GM23338 (cell line): ENCODE results near the gene POMT2. TPM values are rescaled to one million over a fixed set of nuclear protein-coding genes. Genes with fewer than 3 reads are reported as not detected.

Experiments used
- ATAC-seq: fragments of 200-7000 bp; cut with Tn5 transposase; 3 replicates; pipeline ENCODE4 v1.9.1; 2020
- DNase-seq: peaks from one replicate; pipeline ENCODE4 v3.0.0-alpha.2; 2015; ENCODE audit warnings: low spot score
- H2AFZ ChIP-seq: fragments of 200-600 bp; sonication (generic); 2 replicates; pipeline ENCODE4 v1.8.0; 2016; ENCODE audit warnings: antibody characterized with exemption, mild to moderate bottlenecking, moderate library complexity
- H3F3A ChIP-seq: fragments of 200-600 bp; sonication (generic); replicated peaks from 2 replicates; pipeline ENCODE4 v1.8.0; 2017; ENCODE audit warnings: antibody characterized with exemption, mixed run types, low read depth
- H3K27ac ChIP-seq: fragments of 200-600 bp; sonication (generic); 2 replicates; pipeline ENCODE4 v1.6.1; 2016; ENCODE audit warnings: low read depth
- H3K27me3 ChIP-seq: fragments of 200-600 bp; sonication (generic); 2 replicates; pipeline ENCODE4 v1.8.0; 2016; ENCODE audit warnings: mild to moderate bottlenecking, mixed run types, moderate library complexity; ENCODE audit not compliant: insufficient read depth
- H3K36me3 ChIP-seq: fragments of 200-600 bp; sonication (generic); 2 replicates; pipeline ENCODE4 v1.8.0; 2016; ENCODE audit warnings: mild to moderate bottlenecking; ENCODE audit not compliant: insufficient read depth
- H3K4me1 ChIP-seq: fragments of 200-600 bp; sonication (generic); 2 replicates; pipeline ENCODE4 v1.8.0; 2016; ENCODE audit warnings: mild to moderate bottlenecking, moderate library complexity; ENCODE audit not compliant: insufficient read depth
- H3K4me2 ChIP-seq: fragments of 200-600 bp; sonication (generic); 2 replicates; pipeline ENCODE4 v1.7.1; 2017; ENCODE audit warnings: mixed run types
- H3K4me3 ChIP-seq: fragments of 200-600 bp; sonication (generic); 2 replicates; pipeline ENCODE4 v1.6.1; 2016; ENCODE audit warnings: mixed run types
- H3K79me2 ChIP-seq: fragments of 200-600 bp; sonication (generic); replicated peaks from 2 replicates; pipeline ENCODE4 v1.8.0; 2017; ENCODE audit warnings: mild to moderate bottlenecking; ENCODE audit not compliant: insufficient read depth
- H3K9me2 ChIP-seq: fragments of 200-600 bp; sonication (generic); 2 replicates; pipeline ENCODE4 v1.8.0; 2017; ENCODE audit not compliant: insufficient read depth
- H4K20me1 ChIP-seq: fragments of 200-600 bp; sonication (generic); replicated peaks from 2 replicates; pipeline ENCODE4 v1.8.0; 2017; ENCODE audit warnings: mild to moderate bottlenecking; ENCODE audit not compliant: insufficient read depth
- H3K27ac Mint-ChIP-seq: 2 replicates; pipeline ENCODE4 v1.8.0; 2020; ENCODE audit warnings: inconsistent platforms, mild to moderate bottlenecking, moderate library complexity, mixed read lengths
- H3K27me3 Mint-ChIP-seq: 3 replicates; pipeline ENCODE4 v1.8.0; 2022; ENCODE audit warnings: low read depth, mild to moderate bottlenecking, moderate library complexity, mixed read lengths, inconsistent platforms; ENCODE audit not compliant: insufficient read depth, poor library complexity
- H3K36me3 Mint-ChIP-seq: 3 replicates; pipeline ENCODE4 v1.8.0; 2021; ENCODE audit warnings: low read depth, mild to moderate bottlenecking, inconsistent platforms, moderate library complexity, mixed read lengths
- H3K4me1 Mint-ChIP-seq: 3 replicates; pipeline ENCODE4 v1.8.0; 2020; ENCODE audit warnings: mild to moderate bottlenecking, inconsistent platforms, mixed read lengths
- H3K4me3 Mint-ChIP-seq: 3 replicates; pipeline ENCODE4 v1.8.0; 2021; ENCODE audit warnings: moderate library complexity, mild to moderate bottlenecking, inconsistent platforms, mixed read lengths
- H3K9me3 Mint-ChIP-seq: 3 replicates; pipeline ENCODE4 v1.8.0; 2020; ENCODE audit warnings: moderate library complexity, mild to moderate bottlenecking, inconsistent platforms, mixed read lengths
- CREB1 ChIP-seq: fragments of 250-450 bp; sonication (Bioruptor Pico); IDR thresholded peaks from 2 replicates; pipeline ENCODE4 v1.5.0; 2020; ENCODE audit warnings: low read depth, mild to moderate bottlenecking, moderate library complexity
- CTCF ChIP-seq, 2 experiments: fragments of 200-600 bp in 1 of 2; sonication (generic) in 1 of 2; conservative IDR thresholded peaks; 2 replicates each; pipeline versions ENCODE4 v1.5.1 to v1.6.1; 2016 to 2017; ENCODE audit warnings: antibody characterized with exemption in 2 of 2, low read depth in 2 of 2, mild to moderate bottlenecking in 2 of 2, moderate library complexity in 1 of 2
- ETS1 ChIP-seq: IDR thresholded peaks from 2 replicates; pipeline ENCODE4 v1.6.1; 2016; ENCODE audit warnings: antibody characterized with exemption
- EZH2 ChIP-seq: fragments of 200-600 bp; sonication (generic); IDR thresholded peaks from one replicate; pipeline ENCODE4 v1.8.0; 2017; ENCODE audit warnings: antibody characterized with exemption, mild to moderate bottlenecking, low read depth; ENCODE audit not compliant: unreplicated experiment
- EZH2phosphoT487 ChIP-seq: fragments of 200-600 bp; sonication (generic); IDR thresholded peaks from one replicate; pipeline ENCODE4 v1.8.1; 2018; ENCODE audit warnings: antibody characterized with exemption; ENCODE audit not compliant: unreplicated experiment
- JUNB ChIP-seq: IDR thresholded peaks from one replicate; pipeline ENCODE4 v1.6.1; 2016; ENCODE audit warnings: antibody characterized with exemption; ENCODE audit not compliant: unreplicated experiment
- NANOG ChIP-seq: IDR thresholded peaks from 2 replicates; pipeline ENCODE4 v1.6.1; 2016; ENCODE audit warnings: antibody characterized with exemption, borderline replicate concordance
- POLR2AphosphoS5 ChIP-seq: IDR thresholded peaks from 2 replicates; pipeline ENCODE4 v1.6.1; 2016; ENCODE audit warnings: antibody characterized with exemption, low read depth
- REST ChIP-seq: IDR thresholded peaks from one replicate; pipeline ENCODE4 v1.6.1; 2018; ENCODE audit warnings: antibody characterized with exemption; ENCODE audit not compliant: unreplicated experiment
- STAT1 ChIP-seq: IDR thresholded peaks from one replicate; pipeline ENCODE4 v1.6.1; 2016; ENCODE audit warnings: antibody characterized with exemption; ENCODE audit not compliant: unreplicated experiment
- ZNF114 ChIP-seq: fragments of 250-450 bp; sonication (Bioruptor Pico); IDR thresholded peaks from 2 replicates; pipeline ENCODE4 v1.5.0; 2020; ENCODE audit warnings: mild to moderate bottlenecking, moderate library complexity
- ZNF331 ChIP-seq: fragments of 250-450 bp; sonication (Bioruptor Pico); IDR thresholded peaks from 2 replicates; pipeline ENCODE4 v1.5.0; 2020; ENCODE audit warnings: low read depth, mild to moderate bottlenecking, moderate library complexity
- ZNF462 ChIP-seq: fragments of 250-450 bp; sonication (Bioruptor Pico); IDR thresholded peaks from 2 replicates; pipeline ENCODE4 v1.5.0; 2020; ENCODE audit warnings: mild to moderate bottlenecking, moderate library complexity
- polyA plus RNA-seq: library from polyadenylated mRNA; unstranded; fragments of >200 nt; fragmentation: Nextera tagmentation; extraction: Ambion mirVana; gene quantifications from 2 replicates; pipeline ENCODE4 v1.2.1, GENCODE V29; 2016
- total RNA-seq: library from RNA; depleted of rRNA; stranded (reverse); fragments of >200 nt; shearing (Covaris generic); gene quantifications from 2 replicates; pipeline ENCODE4 v1.2.3, GENCODE V29; 2014

Gene POMT2
- total and polyA plus RNA-seq, 2 experiments from 2014 or later: 24.3 to 29.9 TPM

- H4K20me1 ChIP-seq: no peaks in the 10 kb centered on the region
- Mint-ChIP-seq H3K36me3 (no peaks in the 10 kb centered on the region; the same call in 1 of the 3 replicates), H3K27me3 (peaks cover 13% of the 10 kb centered on the region), H3K9me3 (no peaks in the 10 kb centered on the region), H3K4me1 (peaks cover 53% of the 10 kb centered on the region), H3K4me3 (no peak overlapping the region), H3K27ac (no peak overlapping the region)
- no peaks in the 10 kb centered on the region for H3K9me2 ChIP-seq
- no peaks in the 10 kb centered on the region for H3K27me3 ChIP-seq
- H3K4me2 ChIP-seq: no peak overlapping the region
- H3K79me2 ChIP-seq: peaks cover 54% of the 10 kb centered on the region
- DNase-seq: no peak
- ATAC-seq: no peak
- no peak overlapping the region for H2AFZ ChIP-seq
- 0 out of 2 replicates have a peak overlapping the region, but pooled peaks have one; percentile 11 for H3K27ac ChIP-seq
- H3F3A ChIP-seq: 0 out of 2 replicates have a peak, but pooled peaks cover 4% of the 10 kb centered on the region
- no peak for TF ChIP-seq ZNF462
- no peak for TF ChIP-seq JUNB
- TF ChIP-seq STAT1: no peak
- no peak for TF ChIP-seq CTCF (conservative IDR thresholded peaks at IDR 0.05; ENCODE audit: low read depth in 2 of 2)
- TF ChIP-seq ETS1: no peak
- TF ChIP-seq ZNF114 (CRISPR knock-in tag): no peak
- no peak for TF ChIP-seq EZH2phosphoT487
- TF ChIP-seq CREB1 (CRISPR knock-in tag): no peak
- TF ChIP-seq NANOG: no peak
- no peak for TF ChIP-seq EZH2
- TF ChIP-seq ZNF331 (CRISPR knock-in tag): no peak
- no peak for TF ChIP-seq REST
- TF ChIP-seq POLR2AphosphoS5: no peak
- H3K36me3 ChIP-seq: no peaks in the 10 kb centered on the region
- no peak overlapping the region for H3K4me3 ChIP-seq
- peaks cover 40% of the 10 kb centered on the region for H3K4me1 ChIP-seq
These were observed 3.8 kb downstream of the POMT2 start for GRCh38 chr14:77316872-77317301.
